Nephron progenitor cell (in vitro differentiated cells): Measurements from ENCODE around the gene TNKS1BP1.
"Not testable (repeated sequence)": the region's sequence is repeated elsewhere in the genome, so short reads cannot be mapped to it uniquely, and the experiment has no call there.

ENCODE experiments used
- DNase-seq: peaks from one replicate; pipeline ENCODE4 v3.0.0; 2021
- H3K27ac Mint-ChIP-seq: 2 replicates; pipeline ENCODE4 v1.8.0; 2021; ENCODE audit warnings: mild to moderate bottlenecking, moderate library complexity, mixed read lengths
- H3K27me3 Mint-ChIP-seq: 2 replicates; pipeline ENCODE4 v1.8.0; 2021; ENCODE audit warnings: mild to moderate bottlenecking, low read depth, mixed read lengths; ENCODE audit not compliant: poor library complexity
- H3K36me3 Mint-ChIP-seq: 2 replicates; pipeline ENCODE4 v1.8.0; 2021; ENCODE audit warnings: low read depth, mixed read lengths
- H3K4me1 Mint-ChIP-seq: 2 replicates; pipeline ENCODE4 v1.8.0; 2021; ENCODE audit warnings: mixed read lengths
- H3K4me3 Mint-ChIP-seq: 2 replicates; pipeline ENCODE4 v1.8.0; 2021; ENCODE audit warnings: mild to moderate bottlenecking, moderate library complexity, mixed read lengths
- H3K9me3 Mint-ChIP-seq: 2 replicates; pipeline ENCODE4 v1.8.0; 2021; ENCODE audit warnings: mild to moderate bottlenecking, moderate library complexity, mixed read lengths
- CTCF ChIP-seq: fragments of 200-600 bp; sonication (generic); IDR thresholded peaks from 2 replicates; pipeline ENCODE4 v1.5.0; 2021; ENCODE audit warnings: antibody characterized with exemption

Gene TNKS1BP1

GRCh38 chr11:57299150-57299737 lies 25.5 kb downstream of the TNKS1BP1 start:
- peaks cover 83% of the 10 kb centered on the region for H3K36me3 Mint-ChIP-seq
- no peak overlapping the region for H3K27ac Mint-ChIP-seq
- H3K4me1 Mint-ChIP-seq, result peaks cover 17% of the 10 kb centered on the region
- no peak overlapping the region for H3K4me3 Mint-ChIP-seq
- no peak for TF ChIP-seq CTCF
- peaks cover 29% of the 10 kb centered on the region for H3K9me3 Mint-ChIP-seq
- H3K27me3 Mint-ChIP-seq, result peaks cover 3% of the 10 kb centered on the region
- no peak for DNase-seq

- TF ChIP-seq CTCF, result no peak
- Mint-ChIP-seq H3K36me3 (peaks cover 65% of the 10 kb centered on the region), H3K4me3 (no peak overlapping the region), H3K27ac (no peak overlapping the region), H3K4me1 (peaks cover 16% of the 10 kb centered on the region), H3K27me3 (peaks cover 3% of the 10 kb centered on the region), H3K9me3 (peaks cover 29% of the 10 kb centered on the region)
- no peak for DNase-seq
These were observed 27.5 kb downstream of the TNKS1BP1 start for GRCh38 chr11:57297221-57297620.

GRCh38 chr11:57296205-57296604 lies 28.5 kb downstream of the TNKS1BP1 start:
- Mint-ChIP-seq H3K9me3 (peaks cover 29% of the 10 kb centered on the region), H3K36me3 (peaks cover 55% of the 10 kb centered on the region), H3K4me1 (peaks cover 25% of the 10 kb centered on the region)
- not testable (repeated sequence) for H3K4me3 Mint-ChIP-seq, H3K27ac Mint-ChIP-seq, H3K27me3 Mint-ChIP-seq, DNase-seq

- Mint-ChIP-seq H3K27me3 (peaks cover 6% of the 10 kb centered on the region), H3K4me1 (peaks cover 42% of the 10 kb centered on the region), H3K9me3 (peaks cover 24% of the 10 kb centered on the region), H3K36me3 (peaks cover 37% of the 10 kb centered on the region), H3K4me3 (no peak overlapping the region), H3K27ac (no peak overlapping the region)
- DNase-seq, result no peak
- no peak for TF ChIP-seq CTCF
These were observed 30.3 kb downstream of the TNKS1BP1 start for GRCh38 chr11:57294225-57295131.

- Mint-ChIP-seq H3K36me3 (peaks cover under 1% of the 10 kb centered on the region), H3K9me3 (peaks cover 3% of the 10 kb centered on the region), H3K27me3 (peaks cover 6% of the 10 kb centered on the region), H3K4me1 (peaks cover 69% of the 10 kb centered on the region), H3K27ac (peak overlapping the region; percentile 70), H3K4me3 (no peak overlapping the region)
- no peak for TF ChIP-seq CTCF
- DNase-seq, result no peak
These were observed 34.5 kb downstream of the TNKS1BP1 start for GRCh38 chr11:57290288-57290687.

GRCh38 chr11:57288771-57289579 lies 35.8 kb downstream of the TNKS1BP1 start:
- Mint-ChIP-seq H3K9me3 (peaks cover 6% of the 10 kb centered on the region), H3K4me1 (peaks cover 68% of the 10 kb centered on the region), H3K36me3 (peaks cover 4% of the 10 kb centered on the region), H3K4me3 (peak overlapping the region; percentile 1), H3K27me3 (peaks cover 6% of the 10 kb centered on the region), H3K27ac (peak overlapping the region; percentile 70)
- peak; percentile 69 for DNase-seq
- no peak for TF ChIP-seq CTCF
